ENCODE results near the gene MSL3. TPM values are rescaled to one million over a fixed set of nuclear protein-coding genes. Genes with fewer than 3 reads are reported as not detected.

Gene MSL3, protein sequence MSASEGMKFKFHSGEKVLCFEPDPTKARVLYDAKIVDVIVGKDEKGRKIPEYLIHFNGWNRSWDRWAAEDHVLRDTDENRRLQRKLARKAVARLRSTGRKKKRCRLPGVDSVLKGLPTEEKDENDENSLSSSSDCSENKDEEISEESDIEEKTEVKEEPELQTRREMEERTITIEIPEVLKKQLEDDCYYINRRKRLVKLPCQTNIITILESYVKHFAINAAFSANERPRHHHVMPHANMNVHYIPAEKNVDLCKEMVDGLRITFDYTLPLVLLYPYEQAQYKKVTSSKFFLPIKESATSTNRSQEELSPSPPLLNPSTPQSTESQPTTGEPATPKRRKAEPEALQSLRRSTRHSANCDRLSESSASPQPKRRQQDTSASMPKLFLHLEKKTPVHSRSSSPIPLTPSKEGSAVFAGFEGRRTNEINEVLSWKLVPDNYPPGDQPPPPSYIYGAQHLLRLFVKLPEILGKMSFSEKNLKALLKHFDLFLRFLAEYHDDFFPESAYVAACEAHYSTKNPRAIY
- 100 to 1,000 TPM in 1 of 7 donors, 10 to 100 TPM in 6; 51.5 to 100 (median 64.6) TPM for total RNA-seq
- polyA plus RNA-seq, result 100 to 1,000 TPM in 1 of 3 donors, 10 to 100 TPM in 2; 57.7 to 120 (median 78.8) TPM
- long read RNA-seq, donor 1, full-length matches to known transcripts, result 16 of 33 reads
- long read RNA-seq, donor 1, partial matches to known transcripts, result 17 of 33 reads
- long read RNA-seq, donor 1, other reads (novel, unspliced or antisense), result 0 of 33 reads
- long read RNA-seq, donor 2, partial matches to known transcripts, result 21 of 31 reads
- long read RNA-seq, donor 2, other reads (novel, unspliced or antisense), result 0 of 31 reads

DNA sequence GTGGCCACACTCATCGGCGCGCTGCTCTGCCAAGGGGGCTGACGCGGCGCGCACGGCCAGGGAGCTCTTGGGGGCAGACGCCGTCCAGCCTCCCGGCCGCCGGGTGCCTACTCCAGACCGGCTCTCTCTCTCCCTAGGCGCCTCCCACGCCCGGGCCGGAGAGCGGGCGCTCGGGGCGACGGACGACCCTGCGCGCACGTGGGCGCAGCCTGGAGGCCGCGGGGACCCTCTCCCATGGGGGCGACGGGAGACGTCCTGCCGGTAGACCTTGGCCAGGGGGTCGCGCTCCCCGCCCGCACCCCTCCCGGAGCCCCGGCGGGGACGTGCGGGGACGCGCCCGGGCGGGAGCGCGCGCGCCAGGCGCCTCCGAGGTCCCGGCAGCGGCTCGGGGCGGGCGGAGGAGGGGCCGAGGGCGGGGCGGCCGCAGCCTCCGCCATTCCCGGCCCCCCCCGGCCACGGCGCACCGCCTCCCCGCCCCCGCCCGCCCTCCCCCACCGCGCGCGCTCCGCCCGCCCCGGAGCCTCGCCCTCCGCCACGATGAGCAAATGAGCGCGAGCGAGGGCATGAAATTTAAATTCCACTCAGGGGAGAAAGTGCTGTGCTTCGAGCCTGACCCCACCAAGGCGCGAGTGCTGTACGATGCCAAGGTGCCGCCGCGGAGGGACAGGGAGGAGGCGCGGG lies at the start of gene MSL3:
Gene MSL3 (plus strand): TSS at position 519 of the 681 bp plus-strand sequence. CDS start 27 bp downstream, at position 546.
- Histone ChIP-seq H3K36me3 (peaks cover 0 to 22% (median 12%) of the 10 kb centered on the region in 6 donors), H3K9me3 (no peaks in the 10 kb centered on the region), H3K4me3 (peak within 1 kb of the TSS; percentile 44 to 82 (median 68)), H3K27ac (peak within 1 kb of the TSS; percentile 63 to 97 (median 90)), H3K27me3 (replicated peaks in 1 of 7) (no peaks in the 10 kb centered on the region), H3K4me1 (peaks cover 0 to 36% (median 21%) of the 10 kb centered on the region in 6 donors)
- DNase-seq, result peak; percentile 93
- 0 to 60% (median 14%) methylated on average over 18 to 92 of the region's 93 CpGs; no CpG with 5 or more reads in 1 of the 5 donors for WGBS, 5 donors
- intact Hi-C loops (cut with DNase I; ENCODE audit: low total_unique reads), result no loop called here
- TF ChIP-seq POLR2A (IDR thresholded peaks at IDR 0.05) (no peak), POLR2AphosphoS5 (IDR thresholded peaks at IDR 0.05) (peak; percentile 44 to 65 (median 59))

DNA sequence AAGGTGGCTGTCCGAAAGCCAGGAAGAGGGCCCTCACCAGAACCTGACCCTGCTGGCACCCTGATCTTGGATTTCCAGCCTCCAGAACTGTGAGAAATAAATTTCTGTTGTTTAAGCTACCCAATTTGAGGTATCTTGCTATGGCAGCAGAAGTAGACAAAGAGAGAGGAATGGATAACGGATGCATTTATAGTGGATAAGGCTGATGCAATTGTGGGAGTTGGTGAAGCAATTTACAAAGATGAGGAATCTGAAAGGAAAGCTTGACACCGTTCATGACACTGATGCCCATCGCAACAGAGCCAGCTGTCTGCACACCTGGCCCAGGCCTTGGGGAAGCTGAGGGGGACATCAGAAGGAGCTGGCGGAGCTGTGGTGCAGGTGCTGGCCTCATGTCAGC lies 35.7 kb upstream of the MSL3 start:
- 76 to 89% (median 85%) methylated on average over 5 of the region's 5 CpGs for WGBS, 5 donors
- intact Hi-C loops (cut with DNase I; ENCODE audit: low total_unique reads), result no loop called here
- TF ChIP-seq, protein P1, sequence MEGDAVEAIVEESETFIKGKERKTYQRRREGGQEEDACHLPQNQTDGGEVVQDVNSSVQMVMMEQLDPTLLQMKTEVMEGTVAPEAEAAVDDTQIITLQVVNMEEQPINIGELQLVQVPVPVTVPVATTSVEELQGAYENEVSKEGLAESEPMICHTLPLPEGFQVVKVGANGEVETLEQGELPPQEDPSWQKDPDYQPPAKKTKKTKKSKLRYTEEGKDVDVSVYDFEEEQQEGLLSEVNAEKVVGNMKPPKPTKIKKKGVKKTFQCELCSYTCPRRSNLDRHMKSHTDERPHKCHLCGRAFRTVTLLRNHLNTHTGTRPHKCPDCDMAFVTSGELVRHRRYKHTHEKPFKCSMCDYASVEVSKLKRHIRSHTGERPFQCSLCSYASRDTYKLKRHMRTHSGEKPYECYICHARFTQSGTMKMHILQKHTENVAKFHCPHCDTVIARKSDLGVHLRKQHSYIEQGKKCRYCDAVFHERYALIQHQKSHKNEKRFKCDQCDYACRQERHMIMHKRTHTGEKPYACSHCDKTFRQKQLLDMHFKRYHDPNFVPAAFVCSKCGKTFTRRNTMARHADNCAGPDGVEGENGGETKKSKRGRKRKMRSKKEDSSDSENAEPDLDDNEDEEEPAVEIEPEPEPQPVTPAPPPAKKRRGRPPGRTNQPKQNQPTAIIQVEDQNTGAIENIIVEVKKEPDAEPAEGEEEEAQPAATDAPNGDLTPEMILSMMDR (IDR thresholded peaks at IDR 0.05 in 8 of 11, conservative IDR thresholded peaks at IDR 0.05 in 3 of 11), result no peak
- no peak for TF ChIP-seq POLR2AphosphoS5 (IDR thresholded peaks at IDR 0.05)
- Histone ChIP-seq H3K4me3 (no peak overlapping the region), H3K4me1 (no peaks in the 10 kb centered on the region), H3K9me3 (no peaks in the 10 kb centered on the region), H3K27me3 (replicated peaks in 1 of 7) (no peaks in the 10 kb centered on the region), H3K27ac (no peak overlapping the region), H3K36me3 (no peaks in the 10 kb centered on the region)
- no peak for DNase-seq

DNA sequence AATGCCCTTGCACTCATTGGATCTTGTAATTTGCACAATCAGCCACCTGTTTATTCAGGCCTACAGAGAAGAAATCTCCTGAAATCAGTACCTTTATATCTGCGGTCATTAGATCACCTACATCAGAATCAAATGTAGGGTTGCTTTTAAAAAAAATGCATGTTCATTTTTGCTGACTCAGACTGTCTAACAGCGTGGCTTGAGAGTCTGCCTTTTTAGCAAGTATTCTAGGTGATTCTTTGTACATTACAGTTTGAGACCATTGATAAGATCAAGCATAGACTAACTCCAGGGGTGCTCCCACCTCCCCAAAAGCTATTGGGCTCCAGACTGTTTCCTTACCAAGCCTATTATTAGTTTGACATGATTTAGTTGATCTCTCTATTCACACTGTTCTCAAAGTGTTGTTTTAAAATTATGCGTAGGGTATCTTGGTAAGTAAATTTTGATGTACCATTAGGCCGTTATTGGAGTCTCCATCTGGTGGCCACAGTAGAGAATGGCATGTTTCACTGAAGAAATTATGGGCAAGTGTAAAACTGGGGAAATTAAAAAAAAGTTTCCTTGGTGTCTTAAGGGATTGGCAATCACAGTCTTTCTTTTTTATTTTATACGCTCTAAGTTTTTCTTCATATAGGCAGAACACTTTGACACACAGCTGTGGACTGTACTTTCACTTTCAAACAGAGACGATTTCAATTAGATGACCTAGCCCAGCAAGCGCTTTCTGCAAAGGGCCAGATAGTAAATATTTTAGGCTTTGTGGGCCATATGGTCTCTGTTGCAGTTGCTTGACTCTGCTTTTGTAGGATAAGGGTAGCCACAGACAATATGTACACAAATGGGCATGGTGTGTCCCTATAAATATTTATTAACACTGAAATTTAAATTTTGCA lies 33.7 kb upstream of the MSL3 start:
- TF ChIP-seq, protein P1 (IDR thresholded peaks at IDR 0.05 in 8 of 11, conservative IDR thresholded peaks at IDR 0.05 in 3 of 11), result peak; percentile 14 to 67 (median 59)
- TF ChIP-seq POLR2AphosphoS5 (IDR thresholded peaks at IDR 0.05), result no peak
- TF ChIP-seq POLR2A (IDR thresholded peaks at IDR 0.05), result no peak
- Histone ChIP-seq H3K4me1 (no peaks in the 10 kb centered on the region), H3K9me3 (no peaks in the 10 kb centered on the region), H3K36me3 (no peaks in the 10 kb centered on the region), H3K27me3 (replicated peaks in 1 of 7) (peaks cover 0 to 8% (median 0%) of the 10 kb centered on the region in 7 donors), H3K4me3 (no peak overlapping the region), H3K27ac (no peak overlapping the region)
- WGBS, 5 donors, result 53 to 65% (median 64%) methylated on average over 7 of the region's 7 CpGs
- intact Hi-C loops (cut with DNase I; ENCODE audit: low total_unique reads), result no loop called here
- DNase-seq, result no peak

Measured in spleen (tissue), 13 donors.